ENCODE data around the gene TTBK1. TPM values are rescaled to one million over a fixed set of nuclear protein-coding genes. Genes with fewer than 3 reads are reported as not detected.

TTBK1 gene
- polyA plus RNA-seq, 4 donors, result 0.89 to 2.1 (median 1.0) TPM

GRCh38 chr6:43274127-43274915 is 31.0 kb downstream of the TTBK1 start:
- WGBS, 3 donors, result 56 to 69% (median 68%) methylated on average over 10 of the region's 10 CpGs
- FAIRE-seq (no peak), DNase-seq (no peak)
- peak overlapping the region; percentile 87 to 94 (median 90) for H3K27ac ChIP-seq (ENCODE audit: low read depth in 1 of 3, low read length in 2 of 3)
- H3K4me1 ChIP-seq (ENCODE audit: control insufficient read depth in 3 of 3, insufficient read depth in 2 of 3, low read depth in 1 of 3, low read length in 2 of 3), result peaks cover 17 to 94% (median 25%) of the 10 kb centered on the region in 3 donors
- H3K27me3 ChIP-seq (ENCODE audit: control insufficient read depth in 3 of 3, insufficient read depth in 3 of 3, low read length in 3 of 3), result no peaks in the 10 kb centered on the region
- H3K36me3 ChIP-seq (ENCODE audit: control insufficient read depth in 3 of 3, insufficient read depth in 2 of 3, low read depth in 1 of 3, low read length in 3 of 3), result peaks cover 0 to 4% (median 0%) of the 10 kb centered on the region in 3 donors
- no peaks in the 10 kb centered on the region for H3K9me3 ChIP-seq (ENCODE audit: control insufficient read depth in 2 of 2, insufficient read depth in 1 of 2, low read depth in 1 of 2, low read length in 1 of 2)
- H3K4me3 ChIP-seq (ENCODE audit: low read depth in 1 of 3, low read length in 3 of 3), result peak overlapping the region in 2 of 3 donors; percentile 59 to 64

GRCh38 chr6:43274916-43275597 is 31.8 kb downstream of the TTBK1 start:
- peaks cover 17 to 94% (median 27%) of the 10 kb centered on the region in 3 donors for H3K4me1 ChIP-seq (ENCODE audit: control insufficient read depth in 3 of 3, insufficient read depth in 2 of 3, low read depth in 1 of 3, low read length in 2 of 3)
- DNase-seq (peak; percentile 85 to 95), FAIRE-seq (no peak)
- H3K27ac ChIP-seq (ENCODE audit: low read depth in 1 of 3, low read length in 2 of 3), result peak overlapping the region; percentile 94 to 99 (median 97)
- peak overlapping the region in 2 of 3 donors; percentile 59 to 64 for H3K4me3 ChIP-seq (ENCODE audit: low read depth in 1 of 3, low read length in 3 of 3)
- 3 to 8% (median 3%) methylated on average over 28 to 65 of the region's 65 CpGs for WGBS, 3 donors
- peaks cover 0 to 4% (median 0%) of the 10 kb centered on the region in 3 donors for H3K36me3 ChIP-seq (ENCODE audit: control insufficient read depth in 3 of 3, insufficient read depth in 2 of 3, low read depth in 1 of 3, low read length in 3 of 3)
- H3K9me3 ChIP-seq (ENCODE audit: control insufficient read depth in 2 of 2, insufficient read depth in 1 of 2, low read depth in 1 of 2, low read length in 1 of 2), result no peaks in the 10 kb centered on the region
- H3K27me3 ChIP-seq (ENCODE audit: control insufficient read depth in 3 of 3, insufficient read depth in 3 of 3, low read length in 3 of 3), result no peaks in the 10 kb centered on the region

- peak overlapping the region; percentile 85 to 99 (median 97) for H3K27ac ChIP-seq (ENCODE audit: low read depth in 1 of 3, low read length in 2 of 3)
- H3K4me3 ChIP-seq (ENCODE audit: low read depth in 1 of 3, low read length in 3 of 3), result peak overlapping the region in 2 of 3 donors; percentile 34 to 59
- H3K9me3 ChIP-seq (ENCODE audit: control insufficient read depth in 2 of 2, insufficient read depth in 1 of 2, low read depth in 1 of 2, low read length in 1 of 2), result no peaks in the 10 kb centered on the region
- no peak for FAIRE-seq
- H3K27me3 ChIP-seq (ENCODE audit: control insufficient read depth in 3 of 3, insufficient read depth in 3 of 3, low read length in 3 of 3), result no peaks in the 10 kb centered on the region
- peaks cover 0 to 4% (median 0%) of the 10 kb centered on the region in 3 donors for H3K36me3 ChIP-seq (ENCODE audit: control insufficient read depth in 3 of 3, insufficient read depth in 2 of 3, low read depth in 1 of 3, low read length in 3 of 3)
- WGBS, 3 donors, result 6 to 9% (median 9%) methylated on average over 52 to 64 of the region's 64 CpGs
- peak in 1 of 2 donors; percentile 65 for DNase-seq
- H3K4me1 ChIP-seq (ENCODE audit: control insufficient read depth in 3 of 3, insufficient read depth in 2 of 3, low read depth in 1 of 3, low read length in 2 of 3), result peaks cover 15 to 89% (median 26%) of the 10 kb centered on the region in 3 donors
Observed at GRCh38 chr6:43275801-43276576, 32.7 kb downstream of the TTBK1 start.

- peaks cover 15 to 83% (median 22%) of the 10 kb centered on the region in 3 donors for H3K4me1 ChIP-seq (ENCODE audit: control insufficient read depth in 3 of 3, insufficient read depth in 2 of 3, low read depth in 1 of 3, low read length in 2 of 3)
- WGBS, 3 donors, result 17 to 57% (median 34%) methylated on average over 9 to 11 of the region's 11 CpGs
- no peaks in the 10 kb centered on the region for H3K27me3 ChIP-seq (ENCODE audit: control insufficient read depth in 3 of 3, insufficient read depth in 3 of 3, low read length in 3 of 3)
- no peak overlapping the region for H3K4me3 ChIP-seq (ENCODE audit: low read depth in 1 of 3, low read length in 3 of 3)
- DNase-seq, result peak; percentile 90 to 94
- H3K36me3 ChIP-seq (ENCODE audit: control insufficient read depth in 3 of 3, insufficient read depth in 2 of 3, low read depth in 1 of 3, low read length in 3 of 3), result peaks cover 0 to 4% (median 0%) of the 10 kb centered on the region in 3 donors
- no peak for FAIRE-seq
- peak overlapping the region; percentile 85 to 99 (median 97) for H3K27ac ChIP-seq (ENCODE audit: low read depth in 1 of 3, low read length in 2 of 3)
- H3K9me3 ChIP-seq (ENCODE audit: control insufficient read depth in 2 of 2, insufficient read depth in 1 of 2, low read depth in 1 of 2, low read length in 1 of 2), result no peaks in the 10 kb centered on the region
Observed at GRCh38 chr6:43276577-43277305, 33.5 kb downstream of the TTBK1 start.

GRCh38 chr6:43277306-43277642 is 34.0 kb downstream of the TTBK1 start:
- Histone ChIP-seq H3K4me1 (ENCODE audit: control insufficient read depth in 3 of 3, insufficient read depth in 2 of 3, low read depth in 1 of 3, low read length in 2 of 3) (peaks cover 15 to 80% (median 21%) of the 10 kb centered on the region in 3 donors), H3K27me3 (ENCODE audit: control insufficient read depth in 3 of 3, insufficient read depth in 3 of 3, low read length in 3 of 3) (no peaks in the 10 kb centered on the region), H3K9me3 (ENCODE audit: control insufficient read depth in 2 of 2, insufficient read depth in 1 of 2, low read depth in 1 of 2, low read length in 1 of 2) (no peaks in the 10 kb centered on the region), H3K36me3 (ENCODE audit: control insufficient read depth in 3 of 3, insufficient read depth in 2 of 3, low read depth in 1 of 3, low read length in 3 of 3) (peaks cover 0 to 4% (median 0%) of the 10 kb centered on the region in 3 donors), H3K27ac (ENCODE audit: low read depth in 1 of 3, low read length in 2 of 3) (peak overlapping the region; percentile 85 to 99 (median 97)), H3K4me3 (ENCODE audit: low read depth in 1 of 3, low read length in 3 of 3) (no peak overlapping the region)
- FAIRE-seq (no peak), DNase-seq (no peak)
- 23 to 62% (median 41%) methylated on average over 6 of the region's 6 CpGs for WGBS, 3 donors

- peaks cover 0 to 4% (median 0%) of the 10 kb centered on the region in 3 donors for H3K36me3 ChIP-seq (ENCODE audit: control insufficient read depth in 3 of 3, insufficient read depth in 2 of 3, low read depth in 1 of 3, low read length in 3 of 3)
- no peaks in the 10 kb centered on the region for H3K27me3 ChIP-seq (ENCODE audit: control insufficient read depth in 3 of 3, insufficient read depth in 3 of 3, low read length in 3 of 3)
- no peak for FAIRE-seq
- WGBS, 3 donors, result 17 to 58% (median 36%) methylated on average over 13 of the region's 13 CpGs
- no peaks in the 10 kb centered on the region for H3K9me3 ChIP-seq (ENCODE audit: control insufficient read depth in 2 of 2, insufficient read depth in 1 of 2, low read depth in 1 of 2, low read length in 1 of 2)
- H3K27ac ChIP-seq (ENCODE audit: low read depth in 1 of 3, low read length in 2 of 3), result peak overlapping the region; percentile 85 to 99 (median 97)
- peak; percentile 94 to 98 for DNase-seq
- H3K4me1 ChIP-seq (ENCODE audit: control insufficient read depth in 3 of 3, insufficient read depth in 2 of 3, low read depth in 1 of 3, low read length in 2 of 3), result peaks cover 15 to 77% (median 21%) of the 10 kb centered on the region in 3 donors
- H3K4me3 ChIP-seq (ENCODE audit: low read depth in 1 of 3, low read length in 3 of 3), result no peak overlapping the region
Observed at GRCh38 chr6:43277643-43278523, 34.6 kb downstream of the TTBK1 start.

GRCh38 chr6:43278524-43279078 is 35.3 kb downstream of the TTBK1 start:
- 13 to 41% (median 28%) methylated on average over 4 of the region's 4 CpGs for WGBS, 3 donors
- Histone ChIP-seq H3K9me3 (ENCODE audit: control insufficient read depth in 2 of 2, insufficient read depth in 1 of 2, low read depth in 1 of 2, low read length in 1 of 2) (no peaks in the 10 kb centered on the region), H3K4me1 (ENCODE audit: control insufficient read depth in 3 of 3, insufficient read depth in 2 of 3, low read depth in 1 of 3, low read length in 2 of 3) (peaks cover 15 to 71% (median 21%) of the 10 kb centered on the region in 3 donors), H3K36me3 (ENCODE audit: control insufficient read depth in 3 of 3, insufficient read depth in 2 of 3, low read depth in 1 of 3, low read length in 3 of 3) (peaks cover 0 to 4% (median 0%) of the 10 kb centered on the region in 3 donors), H3K27me3 (ENCODE audit: control insufficient read depth in 3 of 3, insufficient read depth in 3 of 3, low read length in 3 of 3) (no peaks in the 10 kb centered on the region), H3K4me3 (ENCODE audit: low read depth in 1 of 3, low read length in 3 of 3) (no peak overlapping the region), H3K27ac (ENCODE audit: low read depth in 1 of 3, low read length in 2 of 3) (peak overlapping the region; percentile 85 to 99 (median 97))
- FAIRE-seq (no peak), DNase-seq (peak; percentile 89 to 98)

Measured in small intestine (tissue), 7 donors.